GM23248 (cell line): Measurements from ENCODE around the gene PRR27.

Experiments used
- EZH2 ChIP-seq: fragments of 200-600 bp; sonication (generic); IDR thresholded peaks from 2 replicates; pipeline ENCODE4 v1.6.1; 2018; ENCODE audit warnings: antibody characterized with exemption, mild to moderate bottlenecking; ENCODE audit not compliant: insufficient read depth, poor library complexity, severe bottlenecking
- EZH2phosphoT487 ChIP-seq: fragments of 200-600 bp; sonication (generic); IDR thresholded peaks from 2 replicates; pipeline ENCODE4 v1.6.1; 2018; ENCODE audit warnings: antibody characterized with exemption, moderate library complexity, mild to moderate bottlenecking, low read depth; ENCODE audit not compliant: insufficient read depth

GRCh38 chr4:70153937-70154336 is at the start of gene PRR27:
- TF ChIP-seq EZH2 (no peak), EZH2phosphoT487 (no peak)
